Measurements from ENCODE around the gene WDR11.

WDR11 gene

DNA sequence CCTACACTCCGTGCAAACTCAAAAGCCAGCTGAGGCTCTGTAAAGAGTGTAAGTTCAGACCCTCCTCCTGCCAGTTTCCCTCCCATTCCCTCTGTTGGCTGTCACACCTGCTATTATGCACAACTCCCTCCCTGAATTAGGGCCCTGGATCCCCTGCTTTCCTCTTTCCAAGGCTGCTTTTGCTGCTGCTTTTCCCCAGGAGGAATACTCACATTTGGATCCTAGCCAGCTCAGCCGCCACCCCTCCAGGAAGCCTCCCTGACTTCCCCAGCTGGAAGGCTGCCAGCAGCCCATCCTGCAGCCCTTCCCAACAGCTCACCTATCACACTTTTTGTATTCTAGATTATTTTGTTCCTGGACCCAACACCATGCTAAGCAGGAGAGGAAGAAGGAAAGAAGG is 40.9 kb upstream of the WDR11 start:
- in situ Hi-C loops (cut with HindIII; ENCODE audit: low sequenced_read_pairs), result no loop called here
- no peak for DNase-seq (ENCODE audit: low read depth)
- H3K4me3 ChIP-seq (ENCODE audit: low read depth, low read length), result no peak overlapping the region
- TF ChIP-seq, protein P1, sequence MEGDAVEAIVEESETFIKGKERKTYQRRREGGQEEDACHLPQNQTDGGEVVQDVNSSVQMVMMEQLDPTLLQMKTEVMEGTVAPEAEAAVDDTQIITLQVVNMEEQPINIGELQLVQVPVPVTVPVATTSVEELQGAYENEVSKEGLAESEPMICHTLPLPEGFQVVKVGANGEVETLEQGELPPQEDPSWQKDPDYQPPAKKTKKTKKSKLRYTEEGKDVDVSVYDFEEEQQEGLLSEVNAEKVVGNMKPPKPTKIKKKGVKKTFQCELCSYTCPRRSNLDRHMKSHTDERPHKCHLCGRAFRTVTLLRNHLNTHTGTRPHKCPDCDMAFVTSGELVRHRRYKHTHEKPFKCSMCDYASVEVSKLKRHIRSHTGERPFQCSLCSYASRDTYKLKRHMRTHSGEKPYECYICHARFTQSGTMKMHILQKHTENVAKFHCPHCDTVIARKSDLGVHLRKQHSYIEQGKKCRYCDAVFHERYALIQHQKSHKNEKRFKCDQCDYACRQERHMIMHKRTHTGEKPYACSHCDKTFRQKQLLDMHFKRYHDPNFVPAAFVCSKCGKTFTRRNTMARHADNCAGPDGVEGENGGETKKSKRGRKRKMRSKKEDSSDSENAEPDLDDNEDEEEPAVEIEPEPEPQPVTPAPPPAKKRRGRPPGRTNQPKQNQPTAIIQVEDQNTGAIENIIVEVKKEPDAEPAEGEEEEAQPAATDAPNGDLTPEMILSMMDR (IDR thresholded peaks at IDR 0.05; ENCODE audit: low read depth, low read length, missing control alignments), result no peak

DNA sequence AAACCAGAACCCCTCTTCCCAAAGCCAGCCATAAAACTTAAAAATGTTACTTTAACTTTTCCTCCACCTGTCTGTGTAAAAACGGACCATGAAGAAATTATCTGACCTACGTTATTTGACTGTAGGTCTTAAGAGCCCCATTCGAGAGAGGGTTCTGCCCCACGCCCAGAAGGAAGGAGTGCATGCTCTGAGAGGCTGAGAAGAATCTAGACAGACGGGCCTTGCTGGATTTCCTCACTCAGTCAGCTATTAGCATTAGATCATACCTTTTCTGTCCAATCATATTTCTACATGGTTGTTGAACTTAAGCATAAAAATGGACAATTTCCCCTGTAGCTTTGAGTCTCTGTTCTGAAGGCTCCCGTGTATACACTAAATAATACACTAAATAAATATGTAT is 38.1 kb upstream of the WDR11 start:
- no peak for DNase-seq (ENCODE audit: low read depth)
- TF ChIP-seq, protein P1 (IDR thresholded peaks at IDR 0.05; ENCODE audit: low read depth, low read length, missing control alignments), result no peak
- in situ Hi-C loops (cut with HindIII; ENCODE audit: low sequenced_read_pairs), result no loop called here
- H3K4me3 ChIP-seq (ENCODE audit: low read depth, low read length), result no peak overlapping the region

DNA sequence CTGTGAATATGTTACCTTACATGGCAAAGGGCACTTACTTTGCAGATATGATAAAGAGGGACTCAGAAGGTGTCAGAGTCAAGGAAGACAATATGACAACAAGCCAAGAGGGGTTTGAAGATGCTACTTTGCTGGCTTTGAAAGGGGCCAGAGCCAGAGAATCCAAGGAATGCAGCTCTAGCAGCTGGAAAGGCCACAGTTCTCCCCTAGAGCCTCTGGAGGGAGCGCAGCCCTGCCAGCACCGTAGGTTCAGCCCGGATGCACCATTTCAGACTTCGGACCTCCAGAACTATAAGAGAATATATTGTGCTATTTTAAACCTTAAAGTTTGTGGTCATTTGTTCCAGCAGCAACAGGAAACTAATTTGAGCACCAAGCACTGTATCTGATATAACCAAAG is 32.9 kb upstream of the WDR11 start:
- no peak for DNase-seq (ENCODE audit: low read depth)
- H3K4me3 ChIP-seq (ENCODE audit: low read depth, low read length), result no peak overlapping the region
- TF ChIP-seq, protein P1 (IDR thresholded peaks at IDR 0.05; ENCODE audit: low read depth, low read length, missing control alignments), result no peak
- in situ Hi-C loops (cut with HindIII; ENCODE audit: low sequenced_read_pairs), result no loop called here

DNA sequence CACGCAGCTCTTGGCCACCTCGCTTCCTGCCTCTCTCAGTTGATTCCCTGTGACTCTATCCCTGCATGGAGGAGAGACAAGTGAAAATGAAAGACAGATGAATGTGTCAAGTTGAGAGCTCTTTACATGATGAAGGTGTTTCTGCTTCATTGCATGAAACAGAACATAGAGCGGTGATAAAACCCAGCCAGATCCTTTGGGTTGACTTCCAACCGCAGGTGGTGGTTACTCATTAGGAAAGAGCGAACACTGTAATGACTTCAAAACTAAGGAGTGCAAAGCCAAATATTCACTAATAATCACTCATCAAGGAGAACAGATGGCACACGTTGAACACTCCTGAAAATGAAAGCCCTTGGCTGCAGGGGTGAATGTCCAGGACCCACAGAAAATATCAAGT is 31.8 kb upstream of the WDR11 start:
- TF ChIP-seq, protein P1 (IDR thresholded peaks at IDR 0.05; ENCODE audit: low read depth, low read length, missing control alignments), result no peak
- in situ Hi-C loops (cut with HindIII; ENCODE audit: low sequenced_read_pairs), result no loop called here
- peak; percentile 20 for DNase-seq (ENCODE audit: low read depth)
- H3K4me3 ChIP-seq (ENCODE audit: low read depth, low read length), result no peak overlapping the region

DNA sequence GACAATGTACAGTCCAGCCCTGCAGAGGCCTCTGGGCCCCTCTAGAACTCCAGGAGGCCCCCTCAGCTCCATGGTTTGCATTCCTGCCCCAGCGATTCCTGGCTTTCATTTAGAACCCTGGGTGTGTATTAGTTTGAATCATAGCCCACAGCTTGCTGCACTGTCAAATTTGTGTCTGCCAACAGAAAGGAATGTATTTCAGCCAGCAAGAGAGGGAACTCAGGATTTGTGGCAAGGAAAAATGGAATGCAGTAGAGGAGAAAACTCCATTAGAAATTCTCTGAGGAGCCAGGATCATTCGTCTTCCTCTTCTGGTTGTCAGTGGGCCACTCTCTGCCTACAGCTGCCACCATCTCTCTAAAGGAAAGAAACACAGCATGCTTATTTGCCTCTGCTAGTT is 27.9 kb upstream of the WDR11 start:
- H3K4me3 ChIP-seq (ENCODE audit: low read depth, low read length), result no peak overlapping the region
- peak; percentile 15 for DNase-seq (ENCODE audit: low read depth)
- TF ChIP-seq, protein P1 (IDR thresholded peaks at IDR 0.05; ENCODE audit: low read depth, low read length, missing control alignments), result no peak
- in situ Hi-C loops (cut with HindIII; ENCODE audit: low sequenced_read_pairs), result no loop called here

DNA sequence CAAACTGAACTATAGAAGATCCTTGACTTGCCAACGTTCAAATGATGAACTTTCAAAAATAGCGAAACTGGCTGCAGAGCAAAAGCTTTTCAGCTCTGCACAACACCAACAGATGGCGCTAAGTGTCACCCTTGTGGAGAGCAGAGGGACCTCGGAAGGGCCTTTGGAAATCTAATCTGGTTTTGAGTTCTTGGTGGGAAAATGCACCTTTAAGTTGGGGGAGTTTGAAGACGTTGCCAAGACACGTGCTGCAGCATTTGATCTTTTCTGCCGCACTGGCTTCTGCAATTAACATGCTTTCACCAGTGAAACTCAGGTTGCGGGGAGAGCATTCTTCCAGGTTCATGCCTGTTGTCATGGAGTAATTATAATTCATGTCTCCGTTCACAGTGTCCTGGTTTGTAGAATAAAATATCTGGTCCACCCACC is 26.3 kb upstream of the WDR11 start:
- TF ChIP-seq, protein P1 (IDR thresholded peaks at IDR 0.05; ENCODE audit: low read depth, low read length, missing control alignments), result peak; percentile 67
- H3K4me3 ChIP-seq (ENCODE audit: low read depth, low read length), result no peak overlapping the region
- in situ Hi-C loops (cut with HindIII; ENCODE audit: low sequenced_read_pairs), result no loop called here
- peak; percentile 2 for DNase-seq (ENCODE audit: low read depth)
